ENCODE measurements around the gene C1orf210.

C1orf210 gene

GRCh38 chr1:43272576-43273571, 12.5 kb downstream of the C1orf210 start:
- H3K9me2 ChIP-seq (replicated peaks; ENCODE audit: low read depth, low read length), result no peaks in the 10 kb centered on the region
- no peaks in the 10 kb centered on the region for H3K9me3 ChIP-seq (ENCODE audit: insufficient read depth, low read depth, low read length)
- no peaks in the 10 kb centered on the region for H3F3A ChIP-seq (ENCODE audit: low read depth)
- H3K4me1 ChIP-seq (ENCODE audit: insufficient read depth, low read length, poor library complexity, severe bottlenecking), result peaks cover 8% of the 10 kb centered on the region
- H3K79me2 ChIP-seq (ENCODE audit: insufficient read depth, low read length), result no peaks in the 10 kb centered on the region
- no peaks in the 10 kb centered on the region for H4K20me1 ChIP-seq (ENCODE audit: insufficient read depth, low read length, poor library complexity, severe bottlenecking)
- H3K4me3 ChIP-seq (ENCODE audit: low read length, poor library complexity, severe bottlenecking), result no peak overlapping the region
- H3K27me3 ChIP-seq (ENCODE audit: insufficient read depth, low read length, poor library complexity, severe bottlenecking), result peaks cover 71% of the 10 kb centered on the region
- no peak overlapping the region for H3K9ac ChIP-seq (ENCODE audit: low read depth, low read length, poor library complexity, severe bottlenecking)
- TF ChIP-seq EZH2phosphoT487 (IDR thresholded peaks at IDR 0.05; ENCODE audit: borderline replicate concordance) (no peak), CTCF (conservative IDR thresholded peaks at IDR 0.05; ENCODE audit: low read length) (no peak)
- no peak overlapping the region for H2AFZ ChIP-seq (ENCODE audit: low read length)
- no peaks in the 10 kb centered on the region for H3K36me3 ChIP-seq (ENCODE audit: insufficient read depth, low read length)
- no peak overlapping the region for H3K4me2 ChIP-seq (ENCODE audit: low read depth, low read length, poor library complexity, severe bottlenecking)

- TF ChIP-seq CTCF (conservative IDR thresholded peaks at IDR 0.05; ENCODE audit: low read length) (no peak), EZH2phosphoT487 (IDR thresholded peaks at IDR 0.05; ENCODE audit: borderline replicate concordance) (no peak)
- Histone ChIP-seq H2AFZ (ENCODE audit: low read length) (no peak overlapping the region), H4K20me1 (ENCODE audit: insufficient read depth, low read length, poor library complexity, severe bottlenecking) (no peaks in the 10 kb centered on the region), H3K4me2 (ENCODE audit: low read depth, low read length, poor library complexity, severe bottlenecking) (no peak overlapping the region), H3K79me2 (ENCODE audit: insufficient read depth, low read length) (no peaks in the 10 kb centered on the region), H3K27me3 (ENCODE audit: insufficient read depth, low read length, poor library complexity, severe bottlenecking) (peaks cover 71% of the 10 kb centered on the region), H3K36me3 (ENCODE audit: insufficient read depth, low read length) (no peaks in the 10 kb centered on the region), H3F3A (ENCODE audit: low read depth) (no peaks in the 10 kb centered on the region), H3K9me2 (replicated peaks; ENCODE audit: low read depth, low read length) (no peaks in the 10 kb centered on the region), H3K9me3 (ENCODE audit: insufficient read depth, low read depth, low read length) (no peaks in the 10 kb centered on the region), H3K4me3 (ENCODE audit: low read length, poor library complexity, severe bottlenecking) (no peak overlapping the region), H3K9ac (ENCODE audit: low read depth, low read length, poor library complexity, severe bottlenecking) (no peak overlapping the region), H3K4me1 (ENCODE audit: insufficient read depth, low read length, poor library complexity, severe bottlenecking) (peaks cover 8% of the 10 kb centered on the region)
Measured at GRCh38 chr1:43272161-43272560, 13.2 kb downstream of the C1orf210 start.

- Histone ChIP-seq H3K36me3 (ENCODE audit: insufficient read depth, low read length) (no peaks in the 10 kb centered on the region), H3F3A (ENCODE audit: low read depth) (no peaks in the 10 kb centered on the region), H3K9ac (ENCODE audit: low read depth, low read length, poor library complexity, severe bottlenecking) (no peak overlapping the region), H3K9me3 (ENCODE audit: insufficient read depth, low read depth, low read length) (no peaks in the 10 kb centered on the region), H3K27me3 (ENCODE audit: insufficient read depth, low read length, poor library complexity, severe bottlenecking) (peaks cover 69% of the 10 kb centered on the region), H2AFZ (ENCODE audit: low read length) (no peak overlapping the region), H3K4me3 (ENCODE audit: low read length, poor library complexity, severe bottlenecking) (no peak overlapping the region), H4K20me1 (ENCODE audit: insufficient read depth, low read length, poor library complexity, severe bottlenecking) (no peaks in the 10 kb centered on the region), H3K4me1 (ENCODE audit: insufficient read depth, low read length, poor library complexity, severe bottlenecking) (peaks cover 8% of the 10 kb centered on the region), H3K9me2 (replicated peaks; ENCODE audit: low read depth, low read length) (no peaks in the 10 kb centered on the region), H3K4me2 (ENCODE audit: low read depth, low read length, poor library complexity, severe bottlenecking) (no peak overlapping the region), H3K79me2 (ENCODE audit: insufficient read depth, low read length) (no peaks in the 10 kb centered on the region)
- TF ChIP-seq EZH2phosphoT487 (IDR thresholded peaks at IDR 0.05; ENCODE audit: borderline replicate concordance) (no peak), CTCF (conservative IDR thresholded peaks at IDR 0.05; ENCODE audit: low read length) (no peak)
Measured at GRCh38 chr1:43271186-43272118, 13.9 kb downstream of the C1orf210 start.

Data from Loucy (cell line).